A549 (cell line): Measurements from ENCODE around the gene RASSF9.

Experiments
- HOXA7 ChIP-seq: fragments of 250-450 bp; sonication (Bioruptor Pico); IDR thresholded peaks from 2 replicates; pipeline ENCODE4 v1.5.0; 2020; ENCODE audit warnings: mild to moderate bottlenecking, moderate library complexity
- JUN ChIP-seq, 2 experiments: fragments of >200 bp; sonication (Bioruptor Twin); formaldehyde crosslinking; IDR thresholded peaks; 2 replicates in 1 of 2; 3 replicates in 1 of 2; pipeline ENCODE4 v1.6.1; 2016 to 2017
- MAFK ChIP-seq: fragments of 450-650 bp; IDR thresholded peaks from 2 replicates; pipeline ENCODE4 v1.6.1; 2014; ENCODE audit not compliant: partially characterized antibody
- POLR2A ChIP-seq: IDR thresholded peaks from 2 replicates; pipeline ENCODE4 v1.6.1; 2012; ENCODE audit warnings: mild to moderate bottlenecking, low read length
- POLR2AphosphoS2 ChIP-seq: conservative IDR thresholded peaks from 2 replicates; pipeline ENCODE4 v1.6.1; 2012; ENCODE audit warnings: low read length, improper control_type of control experiment, inconsistent platforms
- RAD21 ChIP-seq, 2 experiments: fragments of >200 bp in 1 of 2; sonication (Bioruptor Twin) in 1 of 2; formaldehyde crosslinking in 1 of 2; IDR thresholded peaks in 1 of 2; conservative IDR thresholded peaks in 1 of 2; 2 replicates in 1 of 2; 3 replicates in 1 of 2; pipeline ENCODE4 v1.6.1; 2012 to 2018; ENCODE audit warnings: inconsistent platforms in 1 of 2
- REST ChIP-seq: fragments of 200-600 bp; sonication (generic); IDR thresholded peaks from 2 replicates; pipeline ENCODE4 v1.6.1; 2016; ENCODE audit warnings: antibody characterized with exemption, mild to moderate bottlenecking, moderate library complexity
- SMC3 ChIP-seq: fragments of >200 bp; sonication (Bioruptor Twin); formaldehyde crosslinking; IDR thresholded peaks from 3 replicates; pipeline ENCODE4 v1.6.1; 2018; ENCODE audit warnings: inconsistent platforms
- TF ChIP-seq, protein P1 (sequence below): fragments of >200 bp; sonication (Bioruptor Twin); formaldehyde crosslinking; IDR thresholded peaks from 3 replicates; pipeline ENCODE4 v1.5.1; 2016
- TF ChIP-seq, protein P2 (sequence below): IDR thresholded peaks from 2 replicates; pipeline ENCODE4 v1.6.1; 2012; ENCODE audit warnings: low read depth, borderline replicate concordance

DNA sequence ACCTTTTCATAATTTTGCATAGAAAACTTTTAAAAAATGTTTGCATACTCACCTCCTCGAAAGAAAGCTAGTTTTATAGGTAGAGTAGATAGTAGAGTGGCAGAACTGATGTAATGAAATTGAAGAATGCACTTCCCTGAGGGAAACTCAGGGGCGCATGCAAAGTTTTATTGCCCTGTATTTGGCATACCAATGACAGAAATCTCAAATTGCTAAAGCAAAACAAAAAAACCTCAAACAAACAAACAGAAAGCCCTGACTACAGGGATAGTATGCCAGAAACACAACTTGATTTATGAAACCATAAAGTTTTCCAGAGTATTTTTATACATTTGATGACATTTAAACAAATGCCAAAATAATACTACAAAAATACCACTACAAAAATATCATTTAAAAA is 1.8 kb downstream of the RASSF9 start:
- TF ChIP-seq, protein P1, sequence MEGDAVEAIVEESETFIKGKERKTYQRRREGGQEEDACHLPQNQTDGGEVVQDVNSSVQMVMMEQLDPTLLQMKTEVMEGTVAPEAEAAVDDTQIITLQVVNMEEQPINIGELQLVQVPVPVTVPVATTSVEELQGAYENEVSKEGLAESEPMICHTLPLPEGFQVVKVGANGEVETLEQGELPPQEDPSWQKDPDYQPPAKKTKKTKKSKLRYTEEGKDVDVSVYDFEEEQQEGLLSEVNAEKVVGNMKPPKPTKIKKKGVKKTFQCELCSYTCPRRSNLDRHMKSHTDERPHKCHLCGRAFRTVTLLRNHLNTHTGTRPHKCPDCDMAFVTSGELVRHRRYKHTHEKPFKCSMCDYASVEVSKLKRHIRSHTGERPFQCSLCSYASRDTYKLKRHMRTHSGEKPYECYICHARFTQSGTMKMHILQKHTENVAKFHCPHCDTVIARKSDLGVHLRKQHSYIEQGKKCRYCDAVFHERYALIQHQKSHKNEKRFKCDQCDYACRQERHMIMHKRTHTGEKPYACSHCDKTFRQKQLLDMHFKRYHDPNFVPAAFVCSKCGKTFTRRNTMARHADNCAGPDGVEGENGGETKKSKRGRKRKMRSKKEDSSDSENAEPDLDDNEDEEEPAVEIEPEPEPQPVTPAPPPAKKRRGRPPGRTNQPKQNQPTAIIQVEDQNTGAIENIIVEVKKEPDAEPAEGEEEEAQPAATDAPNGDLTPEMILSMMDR = no peak
- TF ChIP-seq RAD21 (conservative IDR thresholded peaks at IDR 0.05 in 1 of 2, IDR thresholded peaks at IDR 0.05 in 1 of 2) = no peak
- TF ChIP-seq SMC3 = no peak
- no peak for TF ChIP-seq REST
- no peak for TF ChIP-seq JUN (IDR thresholded peaks at IDR 0.05)
- TF ChIP-seq MAFK = no peak
- TF ChIP-seq POLR2A = no peak
- TF ChIP-seq HOXA7 (CRISPR knock-in tag) = no peak
- TF ChIP-seq, protein P2, sequence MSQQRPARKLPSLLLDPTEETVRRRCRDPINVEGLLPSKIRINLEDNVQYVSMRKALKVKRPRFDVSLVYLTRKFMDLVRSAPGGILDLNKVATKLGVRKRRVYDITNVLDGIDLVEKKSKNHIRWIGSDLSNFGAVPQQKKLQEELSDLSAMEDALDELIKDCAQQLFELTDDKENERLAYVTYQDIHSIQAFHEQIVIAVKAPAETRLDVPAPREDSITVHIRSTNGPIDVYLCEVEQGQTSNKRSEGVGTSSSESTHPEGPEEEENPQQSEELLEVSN = no peak
- TF ChIP-seq POLR2AphosphoS2 = no peak
